GM18873 (cell line): ENCODE data around the gene PFN2.
"Not testable (repeated sequence)": the region's sequence is repeated elsewhere in the genome, so short reads cannot be mapped to it uniquely, and the experiment has no call there.

Source experiments
- ATAC-seq: cut with Tn5 transposase; IDR thresholded peaks from one replicate; pipeline ENCODE4 v1.9.1; 2021; ENCODE audit warnings: mild to moderate bottlenecking, moderate library complexity, moderate number of reproducible peaks; ENCODE audit not compliant: unreplicated experiment, low FRiP score

Gene PFN2

DNA sequence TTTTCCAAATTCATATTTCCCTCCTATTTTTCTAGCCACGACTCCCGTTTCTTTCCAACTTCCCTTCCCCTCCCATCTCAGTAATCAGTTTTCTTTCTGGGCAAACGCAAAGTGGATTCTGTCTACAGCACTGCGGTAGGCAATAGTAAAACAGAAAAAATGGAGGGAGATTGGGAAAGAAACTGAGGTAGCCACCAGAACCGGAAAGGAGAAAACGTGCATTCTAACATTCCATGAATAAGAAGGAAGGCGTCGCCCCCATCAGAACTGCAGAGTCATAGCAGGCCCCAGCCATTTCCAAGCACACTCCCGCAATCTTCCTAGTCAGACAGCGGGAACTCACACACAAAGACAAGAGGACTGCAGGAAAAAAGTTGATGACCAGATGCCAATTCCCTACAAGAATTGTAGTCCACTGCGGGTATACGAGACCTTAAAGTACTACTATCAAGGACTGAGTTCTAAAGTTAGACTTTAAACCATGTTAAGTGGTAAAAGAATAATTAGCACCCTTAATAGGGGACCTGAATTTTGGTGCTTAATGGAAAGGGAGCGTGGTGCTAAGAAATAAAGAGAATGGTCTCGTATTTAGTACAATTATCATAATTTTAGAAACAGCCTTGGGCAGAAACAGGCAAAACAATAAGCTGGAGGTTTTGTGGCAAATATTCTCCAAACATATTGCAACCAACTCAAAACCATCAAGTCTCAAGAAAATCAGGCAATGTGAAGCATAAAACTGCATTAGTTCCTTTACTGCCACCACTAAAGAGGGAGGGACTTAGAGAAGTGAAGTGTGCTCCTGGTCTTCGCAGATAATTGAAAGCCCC lies 1.4 kb downstream of the PFN2 start:
- no peak for ATAC-seq

DNA sequence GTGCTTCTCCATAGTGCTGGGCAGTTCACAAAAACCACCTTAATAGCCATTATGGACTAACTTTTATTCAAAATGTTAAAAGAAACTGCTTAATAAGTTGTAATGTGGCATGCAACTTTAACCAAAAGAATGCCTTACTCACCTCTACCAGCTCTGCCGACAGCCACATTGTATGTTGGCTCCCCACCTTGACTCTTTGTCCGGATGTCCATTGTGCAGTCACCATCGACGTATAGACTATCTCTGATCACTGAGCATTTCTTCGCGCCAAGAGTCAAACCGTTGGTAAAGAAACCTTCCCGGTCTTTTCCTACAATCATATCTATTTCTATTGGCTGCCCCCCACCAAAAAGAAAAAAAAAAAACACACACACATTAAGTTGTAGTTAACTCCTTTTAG lies 2.5 kb downstream of the PFN2 start:
- ATAC-seq: no peak

DNA sequence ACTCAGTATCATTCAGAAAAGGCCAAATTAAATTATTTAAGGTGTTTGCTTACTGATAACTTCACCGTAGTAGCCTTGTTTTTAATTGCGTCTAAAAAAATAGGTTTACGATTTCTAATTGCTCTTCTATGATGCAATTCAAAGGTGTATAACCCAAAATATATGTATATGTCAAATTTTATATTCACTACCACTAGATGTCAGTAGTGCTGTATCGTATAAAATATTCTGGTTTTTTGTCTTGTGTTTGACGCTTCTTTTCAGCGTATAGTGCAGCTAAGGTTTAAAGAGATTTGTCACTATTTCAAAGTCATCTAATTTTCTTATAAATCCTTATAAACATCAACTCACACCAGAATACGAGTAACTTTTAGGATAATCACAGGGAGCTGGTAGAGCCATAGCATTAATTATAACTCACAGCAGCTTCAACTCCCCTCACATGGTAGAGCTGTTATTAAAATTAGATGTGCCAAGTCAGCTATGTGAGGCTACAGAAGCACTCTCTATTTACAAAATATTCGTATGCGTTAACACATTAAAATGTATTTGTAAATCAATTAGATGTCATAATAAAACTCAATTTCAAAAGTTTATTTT lies 3.5 kb downstream of the PFN2 start:
- no peak for ATAC-seq

DNA sequence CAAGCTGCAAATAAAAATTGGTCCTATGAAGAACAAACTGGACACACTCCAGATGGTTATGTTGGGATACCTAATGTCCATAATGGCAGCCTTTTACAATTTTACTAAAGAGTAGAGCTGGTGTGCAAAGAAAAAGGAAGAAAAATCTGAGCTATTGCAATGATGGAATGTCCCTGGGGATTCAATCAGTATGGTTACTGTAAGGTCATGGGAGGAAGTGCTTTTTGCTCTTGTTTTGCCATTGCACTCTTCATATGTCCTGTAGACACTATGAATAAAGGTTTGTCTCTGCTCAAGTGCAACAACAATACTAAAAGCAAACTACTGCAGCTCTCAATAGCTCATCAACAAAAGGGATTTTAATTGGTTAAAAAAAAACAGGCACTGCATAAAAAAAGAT lies 5.4 kb downstream of the PFN2 start:
- ATAC-seq: no peak

DNA sequence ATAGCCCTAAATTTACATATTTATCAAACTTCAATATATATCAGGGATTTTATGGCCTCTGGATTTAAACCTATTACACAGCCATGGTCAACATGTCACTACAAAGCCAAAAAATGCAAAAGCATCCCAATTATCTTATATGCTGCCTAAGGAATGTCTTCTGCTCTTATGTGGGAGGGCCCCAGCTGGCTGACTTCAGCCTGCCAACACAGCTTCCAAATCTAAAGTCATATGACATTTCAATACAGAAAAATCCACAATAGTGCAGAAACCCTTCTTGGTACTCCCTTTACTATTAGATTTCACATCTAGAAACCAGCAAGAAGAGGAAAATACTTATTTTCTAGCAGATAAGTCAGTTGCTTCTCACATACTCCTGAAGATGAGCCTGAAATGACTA lies 6.4 kb downstream of the PFN2 start:
- no peak for ATAC-seq

DNA sequence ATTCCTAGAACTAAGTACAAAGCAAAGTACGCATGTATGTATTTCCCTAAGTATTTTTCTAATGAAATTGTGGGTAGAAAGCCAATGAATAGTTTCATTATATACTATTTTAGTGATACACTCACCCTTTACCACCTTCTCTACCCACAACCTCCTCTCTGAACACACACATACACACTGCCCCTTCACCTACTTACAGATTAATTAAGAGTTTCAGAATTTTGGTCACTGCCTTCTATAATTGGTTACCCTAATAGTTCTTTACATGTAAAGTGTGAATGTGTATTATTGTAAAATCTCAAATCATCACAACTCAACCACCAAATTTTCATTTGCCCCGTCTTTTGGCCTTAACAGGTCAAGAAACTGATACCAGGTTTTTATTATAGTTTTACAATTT lies 7.2 kb downstream of the PFN2 start:
- no peak for ATAC-seq

DNA sequence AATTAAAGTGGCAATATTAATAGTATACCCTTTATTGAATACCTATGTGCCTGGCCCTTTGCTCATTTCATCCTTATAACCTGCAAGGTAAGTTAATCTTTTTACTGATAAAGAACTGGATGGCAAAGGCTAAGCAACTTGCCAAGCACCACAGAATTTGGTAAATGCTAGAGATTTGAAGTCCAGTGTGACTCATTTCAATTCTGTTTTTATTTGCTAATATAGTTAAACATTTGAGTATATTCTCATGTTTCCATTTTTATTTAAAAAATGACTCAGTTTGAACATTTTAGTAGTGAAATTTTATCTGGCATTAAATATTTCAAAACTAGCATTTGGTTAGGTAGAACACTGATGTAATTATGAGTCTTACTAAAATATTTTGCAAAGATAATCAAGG lies 11.3 kb downstream of the PFN2 start:
- ATAC-seq: no peak

DNA sequence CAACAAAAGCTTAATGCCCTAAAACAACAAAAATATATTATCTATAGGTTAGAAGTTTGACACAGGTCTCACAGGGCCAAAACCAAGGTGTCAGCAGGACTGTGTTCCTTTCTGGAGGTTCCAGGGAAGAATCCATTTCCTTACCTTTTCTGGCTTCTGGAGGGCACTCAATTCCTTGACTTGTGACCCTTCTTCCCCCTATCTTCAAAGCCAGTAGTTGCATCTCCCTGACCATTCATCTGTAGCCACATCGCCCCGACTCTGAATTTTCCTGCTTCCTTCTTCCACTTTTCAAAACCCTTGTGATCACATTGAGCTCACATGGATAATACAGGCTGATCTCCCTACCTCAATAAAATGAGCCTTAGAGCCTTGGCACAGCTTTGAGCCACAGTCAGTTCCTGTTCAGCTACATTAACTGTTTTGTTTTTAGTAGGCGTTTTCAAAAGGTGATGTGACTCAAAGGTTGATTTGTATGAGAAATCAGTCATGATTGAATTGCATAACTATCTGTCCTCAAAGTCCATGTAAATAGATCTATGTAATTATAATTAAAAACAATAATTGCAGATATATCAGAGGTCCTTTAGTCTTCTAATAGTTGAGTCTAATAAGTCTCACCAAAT lies 12.4 kb downstream of the PFN2 start:
- ATAC-seq: no peak

DNA sequence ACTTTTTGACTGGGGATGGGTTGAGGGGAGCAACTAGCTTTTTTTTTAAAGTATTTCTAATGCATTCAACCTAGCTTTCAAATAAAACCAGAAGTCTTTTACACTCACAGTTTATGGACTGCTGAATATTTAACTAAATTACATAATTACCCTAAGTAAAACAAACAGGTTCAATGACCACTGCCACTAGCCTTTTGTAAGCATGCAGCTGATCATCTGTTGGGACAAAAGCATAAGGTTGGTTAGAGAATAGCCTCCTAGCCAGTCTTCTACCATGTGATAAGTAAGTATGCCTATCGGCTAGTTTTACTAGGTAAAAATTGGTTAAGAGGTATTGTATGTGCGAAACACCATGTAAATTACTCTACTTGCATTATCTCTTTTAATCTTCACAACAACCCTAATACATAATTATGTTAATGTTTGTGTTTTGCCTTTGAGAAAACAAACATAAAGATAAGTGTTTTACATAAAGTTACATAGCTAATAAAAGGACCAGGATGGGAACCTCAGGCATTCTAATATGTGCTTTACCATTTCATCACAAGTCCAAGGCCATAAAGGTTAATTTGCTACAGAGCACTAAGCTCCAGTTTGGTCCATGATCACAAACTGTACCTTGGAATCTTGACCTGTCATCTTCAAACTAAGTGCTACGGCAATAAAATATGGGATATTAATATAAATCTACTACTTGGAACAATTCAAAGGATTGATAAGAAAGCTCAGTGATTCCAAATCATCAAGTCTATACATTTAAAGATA lies 13.2 kb downstream of the PFN2 start:
- no peak for ATAC-seq

DNA sequence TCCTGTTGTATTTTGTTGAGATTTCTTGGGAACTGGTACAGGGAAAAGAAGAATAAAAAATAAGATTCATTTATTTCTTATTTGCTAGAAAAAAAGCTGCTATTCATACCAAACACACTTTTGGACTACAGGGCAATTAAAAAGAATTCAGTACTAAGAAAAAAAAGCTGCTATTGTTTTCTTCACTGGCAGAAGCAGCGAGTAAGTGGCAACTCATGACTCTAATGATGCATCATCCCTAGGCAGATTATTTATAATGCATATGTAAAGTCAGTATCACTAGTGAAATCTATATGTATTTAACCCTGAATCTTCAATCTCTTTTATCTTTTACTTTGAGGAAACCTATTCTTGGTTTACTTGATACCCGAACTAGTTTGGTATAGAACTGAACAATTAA lies 15.2 kb downstream of the PFN2 start:
- no peak for ATAC-seq

DNA sequence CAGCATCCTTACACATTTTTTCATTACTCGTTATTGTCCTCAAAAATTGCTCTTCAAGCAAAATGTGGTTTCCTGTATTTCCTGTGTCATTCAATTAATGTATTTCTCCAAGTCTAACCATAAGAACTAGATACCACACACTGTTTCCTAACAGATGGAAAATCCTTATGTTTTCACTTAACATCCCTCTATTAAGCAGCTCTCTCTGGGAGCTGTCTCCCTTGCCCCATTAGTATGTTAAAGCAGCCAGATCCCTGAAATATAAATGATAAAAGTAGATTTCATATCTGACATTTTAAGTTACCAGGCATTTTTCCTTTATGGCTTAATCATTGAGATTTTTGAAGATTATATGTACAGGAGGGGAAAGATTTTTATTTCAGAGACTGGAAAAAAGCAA lies 15.9 kb downstream of the PFN2 start:
- ATAC-seq: no peak

DNA sequence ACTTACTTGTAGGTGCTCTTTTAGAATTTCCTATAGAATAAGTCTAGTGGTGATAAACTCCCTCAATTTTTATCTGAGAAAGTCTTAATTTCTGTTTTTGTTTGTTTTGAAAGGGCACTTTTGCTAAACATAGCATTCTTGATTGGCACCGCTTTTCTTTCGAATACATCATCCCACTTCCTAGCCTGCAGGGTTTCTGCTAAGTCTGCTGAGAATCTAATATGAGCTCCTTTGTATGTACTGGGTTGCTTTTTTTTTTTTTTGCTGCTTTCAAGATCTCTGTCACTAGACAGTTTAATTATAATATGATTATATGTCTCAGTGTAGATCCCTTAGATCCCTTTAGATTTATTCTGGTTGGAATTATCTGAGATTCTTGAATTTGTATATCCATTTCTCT lies 21.5 kb downstream of the PFN2 start:
- no peak for ATAC-seq

DNA sequence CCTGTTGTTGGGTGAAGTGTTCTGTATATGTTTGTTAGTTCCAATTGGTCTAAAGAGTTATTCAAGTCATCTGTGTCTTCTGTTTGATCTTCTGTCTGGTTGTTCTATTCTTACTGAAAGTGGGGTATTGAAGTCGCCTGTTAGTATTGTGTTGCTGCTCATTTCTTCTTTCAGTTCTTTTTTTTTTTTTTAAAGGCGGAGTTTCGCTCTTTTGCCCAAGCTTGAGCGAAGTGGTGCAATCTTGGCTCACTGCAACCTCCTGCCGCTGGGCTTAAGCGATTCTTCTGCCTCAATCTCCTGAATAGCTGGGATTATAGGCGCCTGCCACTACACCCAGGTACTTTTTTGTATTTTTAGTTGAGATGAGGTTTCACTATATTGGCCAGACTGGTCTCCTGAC lies 23.5 kb downstream of the PFN2 start:
- no peak for ATAC-seq

DNA sequence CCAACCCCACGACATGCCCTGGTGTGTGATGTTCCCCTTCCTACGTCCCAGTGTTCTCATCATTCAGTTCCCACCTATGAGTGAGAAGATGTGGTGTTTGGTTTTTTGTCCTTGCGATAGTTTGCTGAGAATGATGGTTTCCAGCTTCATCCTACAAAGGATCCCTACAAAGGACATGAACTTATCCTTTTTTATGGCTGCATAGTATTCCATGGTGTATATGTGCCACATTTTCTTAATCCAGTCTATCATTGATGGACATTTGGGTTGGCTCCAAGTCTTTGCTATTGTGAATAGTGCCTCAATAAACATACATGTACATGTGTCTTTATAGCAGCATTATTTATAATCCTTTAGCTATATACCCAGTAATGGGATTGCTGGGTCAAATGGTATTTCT lies 26.7 kb downstream of the PFN2 start:
- not testable (repeated sequence) for ATAC-seq

DNA sequence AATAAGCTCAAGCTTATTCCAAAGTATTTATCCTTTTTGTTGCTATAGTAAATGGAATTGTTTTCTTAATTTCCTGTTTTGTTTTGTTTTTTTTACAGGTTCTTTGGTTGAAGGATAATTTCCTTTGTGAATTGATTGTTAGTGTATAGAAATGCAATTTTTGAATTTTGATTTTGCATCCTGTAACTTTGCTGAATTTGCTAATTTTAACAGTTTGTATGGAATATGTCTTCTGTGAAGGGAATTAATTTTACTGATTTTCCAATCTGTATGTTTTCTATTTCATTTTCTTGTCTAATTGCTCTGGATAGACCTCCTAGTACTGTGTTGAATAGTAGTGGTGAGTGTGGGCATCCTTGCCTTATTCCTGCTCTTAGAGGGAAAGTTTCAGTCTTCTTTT lies 28.3 kb downstream of the PFN2 start:
- no peak for ATAC-seq

DNA sequence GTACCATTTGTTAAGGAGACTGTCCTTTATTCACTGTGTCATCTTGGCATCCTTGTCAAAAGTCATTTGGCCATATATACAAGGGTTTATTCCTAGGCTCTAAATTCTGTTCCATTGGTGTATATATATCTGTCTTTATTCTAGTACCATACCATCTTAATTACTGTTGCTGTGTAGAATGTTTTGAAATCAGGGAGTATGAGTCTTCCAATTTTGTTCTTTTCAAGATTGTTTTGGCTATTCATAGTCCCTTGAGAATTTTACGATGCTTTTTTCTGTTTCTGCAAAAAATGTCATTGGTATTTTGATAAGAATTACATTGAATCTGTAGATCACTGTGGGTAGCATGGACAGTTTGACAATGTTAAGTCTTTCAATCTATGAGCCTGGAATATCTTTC lies 28.7 kb downstream of the PFN2 start:
- no peak for ATAC-seq

DNA sequence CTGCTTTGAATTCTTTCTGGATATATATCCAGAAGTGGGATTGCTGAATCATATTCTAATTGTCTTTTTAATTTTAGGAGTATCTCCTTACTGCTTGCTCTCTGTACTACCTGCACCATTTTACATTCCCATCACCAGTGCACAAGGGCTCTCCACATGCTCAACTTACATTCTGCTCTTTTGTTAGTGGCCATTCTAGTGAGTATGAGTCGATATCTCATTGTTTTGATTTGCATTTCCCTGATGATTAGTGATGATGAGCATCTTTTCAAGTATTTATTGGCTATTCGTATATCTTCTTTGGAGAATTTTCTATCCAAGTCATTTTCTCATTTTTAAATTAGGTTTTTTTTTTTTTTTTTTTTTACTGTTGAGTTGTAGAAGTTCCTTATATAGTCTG lies 29.5 kb downstream of the PFN2 start:
- ATAC-seq: no peak

DNA sequence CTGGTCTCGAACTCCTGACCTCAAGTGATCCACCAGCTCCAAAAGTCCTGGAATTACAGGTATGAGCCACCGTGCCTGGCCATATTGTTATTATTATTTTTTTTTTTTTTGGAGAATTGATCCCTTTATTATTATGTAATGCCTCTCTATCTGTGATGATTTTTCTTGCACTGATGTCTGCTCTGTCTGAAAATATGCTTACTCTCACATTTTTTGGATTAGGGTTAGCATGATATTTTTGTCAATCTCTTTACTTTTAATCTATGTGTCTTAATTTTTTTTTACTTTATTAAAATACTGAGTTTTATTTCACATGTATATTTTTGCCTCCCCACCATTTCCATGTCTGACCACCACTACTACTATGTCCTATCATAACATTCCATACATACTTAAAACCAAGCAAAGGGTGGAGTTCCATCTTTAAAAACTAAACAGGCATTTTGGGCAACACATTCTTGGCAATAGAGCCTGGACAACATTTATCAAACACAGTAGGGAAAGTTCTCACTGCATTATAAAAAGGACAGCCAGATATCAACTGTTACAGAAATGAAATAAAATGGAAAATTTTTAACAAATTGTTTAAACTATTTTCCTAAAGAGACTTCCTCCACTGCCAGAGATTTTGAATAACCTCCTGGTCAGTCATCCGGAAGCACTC lies 32.2 kb downstream of the PFN2 start:
- not testable (repeated sequence) for ATAC-seq

DNA sequence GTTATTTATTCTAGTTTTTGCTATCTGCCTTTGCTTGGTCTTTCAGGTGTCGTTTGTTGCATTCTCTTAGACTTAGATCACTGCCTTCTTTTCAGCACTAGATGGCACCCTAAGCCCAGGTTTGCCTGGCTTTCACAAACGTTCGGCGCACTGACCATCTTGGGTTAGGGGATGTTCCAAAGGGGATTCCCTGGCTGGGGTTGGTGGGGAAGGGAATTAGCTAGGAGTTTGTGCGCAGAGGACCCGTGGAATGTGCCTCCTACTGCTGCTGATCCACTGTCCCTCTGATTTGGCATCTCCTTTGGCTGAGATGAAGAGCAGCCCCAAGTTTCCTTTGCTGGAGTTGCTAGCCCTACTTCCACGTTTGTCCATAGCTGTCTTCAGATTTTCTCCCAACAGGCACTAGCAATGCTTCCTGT lies 33.9 kb downstream of the PFN2 start:
- ATAC-seq: no peak

DNA sequence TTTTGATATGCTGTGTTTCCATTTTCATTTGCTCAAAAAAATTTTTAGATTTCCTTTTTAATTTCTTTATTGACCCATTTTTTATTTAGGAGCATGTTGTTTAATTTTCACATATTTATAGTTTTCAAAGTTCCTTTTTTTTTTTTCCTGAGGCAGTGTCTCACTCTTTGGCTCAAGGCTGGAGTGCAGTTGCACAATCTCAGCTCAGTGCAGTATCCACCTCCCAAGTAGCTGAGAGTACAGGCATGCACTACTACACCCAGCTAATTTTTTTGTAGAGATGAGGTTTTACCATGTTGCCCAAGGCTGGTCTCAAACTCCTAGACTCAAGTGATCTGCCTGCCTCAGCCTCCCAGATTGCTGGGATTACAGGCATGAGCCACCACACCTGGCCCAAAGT lies 36.2 kb downstream of the PFN2 start:
- ATAC-seq: no peak

DNA sequence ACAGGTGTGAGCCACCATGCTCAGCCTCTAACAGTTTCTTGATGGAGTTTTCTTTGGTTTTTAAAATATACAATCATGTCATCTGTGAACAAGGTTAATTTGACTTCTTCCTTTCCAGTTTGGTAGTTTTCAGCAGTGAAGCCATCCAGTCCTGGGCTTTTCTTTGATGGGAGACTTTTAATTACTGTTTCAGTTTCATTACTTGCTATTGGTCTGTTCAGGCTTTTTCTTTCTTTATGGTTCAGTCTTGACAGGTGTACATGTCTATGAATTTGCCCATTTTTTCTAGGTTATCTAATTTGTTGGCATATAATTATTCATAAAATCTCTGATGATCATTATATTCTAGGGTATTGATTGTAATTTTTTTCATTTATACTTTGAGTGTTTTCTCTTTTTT lies 36.8 kb downstream of the PFN2 start:
- ATAC-seq: no peak
